Measurements from ENCODE around the gene TALDO1. TPM values are rescaled to one million over a fixed set of nuclear protein-coding genes. Genes with fewer than 3 reads are reported as not detected.

Gene TALDO1
- total RNA-seq, 1 donor from 2014 or later: 332 TPM

DNA sequence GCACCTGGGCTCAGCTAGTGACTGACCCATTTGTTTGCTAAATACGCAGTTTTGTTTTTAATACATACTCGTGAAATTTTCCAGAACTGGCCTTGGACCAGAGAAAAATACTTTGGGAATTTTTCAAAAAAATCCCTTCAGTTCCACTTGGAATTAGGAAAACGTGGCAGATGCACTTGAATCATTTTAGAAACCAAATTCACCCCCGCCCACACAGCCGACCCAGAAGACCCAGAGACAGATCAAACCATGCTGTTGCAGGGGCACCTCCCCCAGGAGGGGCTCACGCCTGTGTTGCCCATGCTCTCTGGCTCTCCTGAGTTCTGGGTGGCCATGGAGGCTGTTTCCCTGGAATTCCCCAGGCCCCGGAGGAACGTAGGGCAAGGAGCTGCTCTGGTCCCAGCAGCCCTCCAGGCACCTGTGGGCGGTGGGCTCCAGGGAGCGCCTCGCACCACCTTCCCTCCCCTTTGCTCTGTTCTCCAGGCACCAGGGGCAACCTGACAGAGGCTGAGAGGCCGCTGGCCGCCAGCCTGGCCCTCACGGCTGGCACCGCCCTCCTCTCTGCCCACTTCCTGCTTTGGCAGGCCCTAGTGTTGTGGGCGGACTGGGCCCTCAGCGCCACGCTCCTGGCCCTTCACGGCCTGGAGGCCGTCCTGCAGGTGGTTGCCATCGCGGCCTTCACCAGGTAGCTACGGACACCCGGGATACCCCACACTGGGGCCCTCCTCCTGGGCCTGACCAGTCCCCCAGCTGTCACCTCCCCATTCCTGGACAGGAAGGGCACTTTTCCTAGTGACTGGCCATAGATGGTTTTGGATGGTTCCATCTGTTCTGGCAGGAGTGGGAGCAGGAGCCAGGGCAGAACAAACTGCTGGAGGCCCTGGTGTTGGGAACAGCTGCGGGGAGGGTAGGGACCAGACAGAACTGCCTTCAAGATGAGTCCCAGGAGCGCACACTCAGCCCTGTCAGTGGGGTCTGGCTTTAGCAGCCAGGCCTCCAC is 44.5 kb upstream of the TALDO1 start:
- DNase-seq (ENCODE audit: low read depth): no peak
- peak overlapping the region; percentile 23 for H3K4me3 ChIP-seq (ENCODE audit: low read depth, low read length)
- TF ChIP-seq, protein P1, sequence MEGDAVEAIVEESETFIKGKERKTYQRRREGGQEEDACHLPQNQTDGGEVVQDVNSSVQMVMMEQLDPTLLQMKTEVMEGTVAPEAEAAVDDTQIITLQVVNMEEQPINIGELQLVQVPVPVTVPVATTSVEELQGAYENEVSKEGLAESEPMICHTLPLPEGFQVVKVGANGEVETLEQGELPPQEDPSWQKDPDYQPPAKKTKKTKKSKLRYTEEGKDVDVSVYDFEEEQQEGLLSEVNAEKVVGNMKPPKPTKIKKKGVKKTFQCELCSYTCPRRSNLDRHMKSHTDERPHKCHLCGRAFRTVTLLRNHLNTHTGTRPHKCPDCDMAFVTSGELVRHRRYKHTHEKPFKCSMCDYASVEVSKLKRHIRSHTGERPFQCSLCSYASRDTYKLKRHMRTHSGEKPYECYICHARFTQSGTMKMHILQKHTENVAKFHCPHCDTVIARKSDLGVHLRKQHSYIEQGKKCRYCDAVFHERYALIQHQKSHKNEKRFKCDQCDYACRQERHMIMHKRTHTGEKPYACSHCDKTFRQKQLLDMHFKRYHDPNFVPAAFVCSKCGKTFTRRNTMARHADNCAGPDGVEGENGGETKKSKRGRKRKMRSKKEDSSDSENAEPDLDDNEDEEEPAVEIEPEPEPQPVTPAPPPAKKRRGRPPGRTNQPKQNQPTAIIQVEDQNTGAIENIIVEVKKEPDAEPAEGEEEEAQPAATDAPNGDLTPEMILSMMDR (conservative IDR thresholded peaks at IDR 0.05; ENCODE audit: low read depth, low read length): no peak

GRCh38 chr11:703506-703905 is 43.8 kb upstream of the TALDO1 start:
- TF ChIP-seq, protein P1 (conservative IDR thresholded peaks at IDR 0.05; ENCODE audit: low read depth, low read length): no peak
- no peak for DNase-seq (ENCODE audit: low read depth)
- H3K4me3 ChIP-seq (ENCODE audit: low read depth, low read length): no peak overlapping the region

DNA sequence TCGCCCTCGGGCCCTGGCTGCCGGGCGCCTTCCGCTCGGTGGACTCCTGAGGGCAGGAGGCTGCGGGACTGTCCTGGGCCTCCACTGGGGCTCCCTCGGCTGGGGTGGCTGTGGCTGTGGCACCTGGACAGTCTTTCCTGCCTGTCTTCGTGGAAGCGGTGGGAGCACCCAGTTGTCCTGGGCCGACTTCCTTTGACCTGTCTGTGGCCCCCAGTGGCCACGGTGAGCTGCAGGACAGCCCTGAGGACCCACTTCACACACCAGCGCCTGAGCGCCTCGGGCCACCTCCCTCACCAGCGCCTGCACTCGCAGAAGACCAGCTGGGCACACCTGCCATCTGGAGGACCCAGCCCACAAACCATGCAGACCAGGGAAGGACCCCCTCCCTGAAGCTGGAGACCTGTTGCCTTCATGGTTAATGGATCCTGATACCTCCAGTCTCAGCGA is 43.0 kb upstream of the TALDO1 start:
- TF ChIP-seq, protein P1 (conservative IDR thresholded peaks at IDR 0.05; ENCODE audit: low read depth, low read length): no peak
- no peak for DNase-seq (ENCODE audit: low read depth)
- H3K4me3 ChIP-seq (ENCODE audit: low read depth, low read length): peak overlapping the region; percentile 67

DNA sequence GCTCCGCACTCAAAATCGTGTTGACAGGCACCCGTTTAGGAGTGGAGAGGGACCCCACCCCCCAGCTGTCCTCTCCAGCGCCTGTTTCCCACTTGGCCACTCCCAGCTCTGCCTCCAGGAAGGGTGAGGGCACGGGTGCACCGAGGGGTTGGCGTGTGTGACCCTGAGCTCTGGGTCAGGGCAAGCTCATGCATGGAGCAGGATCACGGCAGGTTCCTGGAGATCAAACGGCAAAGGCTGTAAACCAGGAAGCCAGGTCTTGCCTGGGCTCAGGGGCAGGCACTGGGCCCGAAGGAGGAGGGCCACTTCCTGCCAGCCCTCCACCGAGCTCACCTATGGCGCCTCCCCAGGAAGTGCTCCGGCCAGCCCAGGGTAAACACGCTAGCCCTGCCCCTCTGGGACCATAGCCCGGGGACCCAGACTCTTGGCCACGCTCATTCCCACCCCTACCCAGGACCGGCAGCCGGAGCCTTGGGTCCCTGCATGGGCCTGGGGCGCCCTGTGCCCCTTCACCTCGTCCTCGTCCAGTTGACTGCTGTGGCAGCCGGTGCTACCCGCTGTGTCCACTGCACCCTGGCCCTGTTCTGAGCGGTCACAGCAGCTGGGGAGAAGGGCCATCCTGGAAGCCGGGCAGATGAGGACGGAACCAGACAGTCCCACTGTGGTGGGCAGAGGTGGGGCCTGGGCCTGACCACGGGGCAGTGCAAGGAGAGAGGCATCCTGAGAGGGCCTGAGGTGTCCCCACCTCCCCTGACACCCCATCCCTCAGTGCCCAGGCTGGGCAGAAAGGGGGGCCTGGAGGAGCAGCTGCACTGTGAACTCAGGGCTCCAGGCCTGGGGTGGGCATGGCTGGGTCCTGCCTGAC is 42.3 kb upstream of the TALDO1 start:
- no peak for DNase-seq (ENCODE audit: low read depth)
- TF ChIP-seq, protein P1 (conservative IDR thresholded peaks at IDR 0.05; ENCODE audit: low read depth, low read length): no peak
- peak overlapping the region; percentile 67 for H3K4me3 ChIP-seq (ENCODE audit: low read depth, low read length)

DNA sequence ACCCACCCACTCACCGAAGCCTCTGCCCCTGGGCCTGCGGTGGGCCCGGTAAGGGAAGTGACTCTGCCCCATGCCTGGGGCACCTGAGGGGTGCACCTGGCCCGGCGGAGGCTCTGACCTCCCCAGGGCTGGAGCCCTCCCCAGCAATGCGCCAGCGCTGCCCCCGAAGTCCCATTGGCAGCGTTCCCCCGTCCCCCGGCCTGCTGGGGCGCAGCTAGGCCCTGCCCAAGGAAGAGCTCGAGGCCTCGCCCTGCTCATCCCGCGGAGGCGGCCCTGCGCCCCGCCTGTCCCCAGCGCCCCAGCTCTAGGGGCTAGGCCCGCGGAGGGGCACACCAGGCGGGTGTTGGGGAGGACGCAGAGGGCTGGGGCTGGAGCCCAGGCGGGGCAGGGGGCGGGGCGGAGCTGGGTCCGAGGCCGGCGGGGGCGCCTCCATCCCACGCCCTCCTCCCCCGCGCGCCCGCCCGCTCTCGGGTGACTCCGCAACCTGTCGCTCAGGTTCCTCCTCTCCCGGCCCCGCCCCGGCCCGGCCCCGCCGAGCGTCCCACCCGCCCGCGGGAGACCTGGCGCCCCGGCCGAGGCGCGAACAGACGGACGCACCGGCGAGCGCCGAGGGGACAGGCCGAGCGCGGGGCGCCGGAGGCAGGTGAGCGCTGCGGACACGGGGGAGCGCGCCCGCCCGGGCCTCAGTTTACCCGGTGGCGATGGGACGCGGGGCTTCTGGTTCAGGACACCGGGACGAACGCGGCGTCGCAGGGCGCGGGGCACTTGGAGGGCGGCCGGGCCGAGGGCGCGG is 41.4 kb upstream of the TALDO1 start, which contains the start of gene EPS8L2:
EPS8L2 (plus strand) TSS at position 586 of the 793 bp plus-strand sequence. CDS start 3,177 bp downstream, outside the sequence.
- TF ChIP-seq, protein P1 (conservative IDR thresholded peaks at IDR 0.05; ENCODE audit: low read depth, low read length): no peak
- H3K4me3 ChIP-seq (ENCODE audit: low read depth, low read length): peak within 1 kb of the TSS; percentile 67
- no peak for DNase-seq (ENCODE audit: low read depth)

DNA sequence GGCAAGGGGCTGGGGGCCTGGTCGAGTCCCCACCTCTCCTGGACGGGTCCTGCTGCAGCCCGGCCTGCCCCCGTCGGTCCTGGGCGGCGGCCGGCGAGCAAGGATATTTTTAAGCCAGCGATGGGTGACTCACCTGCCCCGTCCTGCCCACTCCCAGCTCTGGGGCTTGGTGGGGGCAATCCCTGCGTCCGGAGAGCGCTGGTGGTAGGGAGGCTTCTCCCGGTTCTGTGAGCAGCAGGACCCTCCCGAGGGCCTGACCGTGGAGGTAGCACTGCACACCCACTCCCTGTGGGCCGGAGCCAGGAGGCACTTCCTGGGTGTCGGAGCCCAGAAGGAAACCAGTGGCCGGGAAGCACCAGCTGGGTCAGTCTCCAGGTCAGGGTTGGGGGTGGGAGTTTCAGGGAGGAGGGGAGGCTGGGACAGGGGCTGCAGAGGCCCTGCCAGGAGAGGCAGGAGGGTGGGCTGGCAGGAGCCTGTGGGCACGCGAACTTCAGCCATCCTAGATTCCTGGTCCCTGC is 40.8 kb upstream of the TALDO1 start:
- H3K4me3 ChIP-seq (ENCODE audit: low read depth, low read length): peak overlapping the region; percentile 67
- no peak for DNase-seq (ENCODE audit: low read depth)
- TF ChIP-seq, protein P1 (conservative IDR thresholded peaks at IDR 0.05; ENCODE audit: low read depth, low read length): no peak
